GM12874 (cell line): ENCODE data around the gene OVOL1.

Source experiments
- CTCF ChIP-seq: IDR thresholded peaks from 2 replicates; pipeline ENCODE4 v1.5.1; 2011; ENCODE audit warnings: low read depth, mild to moderate bottlenecking, control low read depth, low read length, moderate library complexity; ENCODE audit not compliant: insufficient read depth

OVOL1 gene

GRCh38 chr11:65816696-65817095 is 29.8 kb downstream of the OVOL1 start:
- TF ChIP-seq CTCF: no peak

GRCh38 chr11:65817312-65817834 is 30.5 kb downstream of the OVOL1 start:
- TF ChIP-seq CTCF: no peak

GRCh38 chr11:65817835-65818680 is 31.2 kb downstream of the OVOL1 start:
- peak; percentile 100 for TF ChIP-seq CTCF

GRCh38 chr11:65821107-65821506 is 34.2 kb downstream of the OVOL1 start:
- no peak for TF ChIP-seq CTCF

GRCh38 chr11:65822776-65823528 is 36.1 kb downstream of the OVOL1 start:
- no peak for TF ChIP-seq CTCF

- no peak for TF ChIP-seq CTCF
Observed at GRCh38 chr11:65826984-65827735, 40.3 kb downstream of the OVOL1 start.

GRCh38 chr11:65829459-65829858 is 42.6 kb downstream of the OVOL1 start:
- no peak for TF ChIP-seq CTCF
